HG03521 (cell line): ENCODE data around the gene DLX6.

Experiments
- ATAC-seq: cut with Tn5 transposase; IDR thresholded peaks from one replicate; pipeline ENCODE4 v1.9.1; 2021; ENCODE audit warnings: mild to moderate bottlenecking, moderate library complexity; ENCODE audit not compliant: unreplicated experiment

DLX6 gene

DNA sequence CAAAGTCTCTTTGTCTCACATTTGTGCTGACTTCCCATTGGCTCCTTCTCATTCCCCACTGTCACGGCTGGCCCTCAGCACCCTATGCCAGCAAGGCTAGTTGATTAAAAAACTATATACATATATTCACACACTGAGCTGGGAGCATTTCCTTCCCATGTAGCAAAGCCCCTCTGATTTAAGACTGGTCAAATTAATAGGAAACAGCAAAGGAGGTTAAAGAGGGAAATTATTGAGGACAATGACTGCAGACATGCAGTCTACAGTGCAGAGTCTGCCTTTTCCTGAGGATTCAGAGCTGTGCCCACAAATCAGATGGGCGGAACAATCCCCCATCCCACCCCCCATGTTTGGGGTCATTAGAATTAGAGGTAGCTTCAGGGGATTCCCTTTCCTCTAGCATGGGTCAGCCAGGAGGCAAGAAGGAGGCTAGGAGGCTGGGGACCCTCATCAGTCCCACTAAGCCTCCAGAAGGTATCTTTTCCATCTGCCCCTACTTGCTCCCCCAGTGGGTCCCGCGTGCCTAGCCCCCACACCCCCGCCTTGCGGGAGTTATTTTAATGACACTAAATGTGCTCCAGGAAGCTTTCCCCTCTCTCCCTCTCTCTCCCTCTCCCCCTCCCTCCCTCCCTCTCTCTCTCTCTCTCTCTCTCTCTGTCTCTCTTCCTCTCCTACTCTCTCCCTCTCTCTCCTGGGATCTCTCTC, 9.8 kb upstream of the DLX6 start:
- ATAC-seq, result no peak

DNA sequence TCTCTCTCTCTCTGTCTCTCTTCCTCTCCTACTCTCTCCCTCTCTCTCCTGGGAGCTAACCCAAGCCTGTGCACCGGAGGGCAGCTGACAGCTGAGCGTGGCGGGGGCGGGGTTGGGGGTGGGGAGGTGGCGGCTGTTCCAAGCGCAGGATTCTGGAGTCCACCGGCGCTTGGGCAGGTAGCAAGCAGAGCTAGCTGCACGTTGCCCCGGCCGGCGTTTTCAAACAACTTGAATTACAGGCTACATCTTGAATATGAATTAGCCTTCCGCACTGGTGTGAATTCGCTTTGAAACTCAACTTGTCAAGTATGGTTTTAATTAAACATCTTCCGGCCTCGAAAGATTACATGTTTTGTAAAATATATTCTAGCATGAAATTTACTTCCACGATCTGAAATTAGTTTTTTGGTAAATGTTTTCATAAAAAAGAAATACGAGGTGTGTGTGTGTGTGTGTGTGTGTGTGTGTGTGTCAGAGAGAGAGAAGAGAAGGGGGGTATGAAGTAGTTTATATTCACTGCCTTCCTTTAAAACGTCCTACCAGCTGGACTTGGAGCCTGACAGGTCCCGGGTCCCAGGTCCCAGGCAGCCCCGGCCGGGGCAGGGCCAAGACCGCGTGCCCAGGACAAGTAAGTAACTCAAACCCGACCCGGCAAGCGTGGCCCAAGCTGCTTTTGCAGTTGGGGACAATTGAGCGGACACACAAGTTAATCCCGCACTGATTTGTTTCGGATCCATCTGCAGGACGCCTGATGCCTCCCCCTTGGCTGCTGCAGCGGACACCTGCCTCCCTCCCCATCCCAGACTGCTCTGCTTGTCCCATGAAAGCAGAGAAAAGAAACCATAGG, 9.0 kb upstream of the DLX6 start:
- no peak for ATAC-seq

DNA sequence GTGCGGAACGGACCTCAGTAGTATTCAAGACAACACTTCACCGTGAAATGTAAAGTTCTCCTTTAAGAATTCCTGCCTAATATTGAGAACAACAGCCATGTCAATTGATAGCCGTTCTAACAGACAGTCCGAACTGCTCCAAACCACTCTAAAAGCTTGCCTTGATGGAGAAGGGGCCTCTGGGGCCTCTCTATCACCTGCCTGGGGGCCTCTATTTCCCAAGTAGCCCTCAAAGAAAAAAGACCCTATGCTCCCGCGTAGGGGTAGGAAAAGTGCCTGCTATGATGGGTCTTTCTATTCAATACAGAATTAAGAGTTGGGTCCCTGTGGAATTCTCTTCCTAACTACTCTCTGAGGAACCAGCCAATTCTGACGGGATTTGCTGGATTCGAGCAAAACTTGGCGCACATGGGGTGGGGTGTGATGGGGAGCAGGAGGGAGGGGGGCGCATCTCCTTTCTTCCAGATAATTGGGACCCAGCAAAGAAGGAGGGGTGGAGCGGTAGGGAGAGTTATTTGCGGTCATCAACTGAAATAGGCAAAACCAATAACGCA, 8.3 kb upstream of the DLX6 start:
- no peak for ATAC-seq

DNA sequence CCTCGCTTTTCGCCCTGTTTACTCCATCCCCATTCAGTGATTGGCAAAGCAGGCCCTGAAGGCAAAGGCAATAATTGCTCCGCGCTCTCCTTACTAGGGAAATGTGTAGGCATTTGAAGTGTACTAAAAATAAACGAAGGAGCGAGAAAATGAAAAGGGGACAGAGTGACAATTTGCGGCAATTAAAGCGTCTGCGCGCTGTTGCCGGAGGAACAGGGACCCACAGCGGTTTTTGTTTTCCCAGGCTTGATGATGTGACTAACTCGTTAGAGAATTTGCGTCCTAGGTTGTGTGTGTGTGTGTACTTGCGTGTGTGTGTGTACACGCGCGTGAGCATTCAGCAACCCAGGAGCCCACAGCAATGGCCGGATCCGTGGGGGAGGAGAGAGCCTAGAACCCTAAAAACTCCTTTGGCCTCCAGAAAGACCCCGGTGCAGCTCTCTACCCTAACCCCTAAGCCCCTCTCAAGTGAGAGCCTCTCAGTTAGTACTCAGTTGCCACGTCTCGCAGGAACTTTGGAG, 7.8 kb upstream of the DLX6 start:
- ATAC-seq, result no peak

DNA sequence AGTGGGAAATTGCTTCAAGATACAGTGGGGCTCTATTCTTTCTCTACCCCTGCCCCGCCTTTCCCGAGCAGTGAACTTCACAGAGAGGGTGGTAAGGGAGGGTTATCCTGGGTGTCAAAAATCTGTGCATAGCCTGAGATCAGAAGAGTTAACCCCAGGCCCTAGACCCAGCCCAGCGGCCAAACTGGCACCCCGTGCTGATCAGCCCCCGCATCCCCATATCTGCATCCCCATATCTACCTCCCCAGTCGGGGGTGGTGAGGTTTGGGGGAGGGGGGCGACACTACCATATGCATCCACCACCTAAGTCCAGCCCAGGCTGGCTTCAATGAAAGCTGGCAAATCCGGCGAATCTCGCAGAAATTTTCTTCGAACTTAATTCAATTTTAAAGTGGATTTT, 7.0 kb upstream of the DLX6 start:
- ATAC-seq, result no peak

DNA sequence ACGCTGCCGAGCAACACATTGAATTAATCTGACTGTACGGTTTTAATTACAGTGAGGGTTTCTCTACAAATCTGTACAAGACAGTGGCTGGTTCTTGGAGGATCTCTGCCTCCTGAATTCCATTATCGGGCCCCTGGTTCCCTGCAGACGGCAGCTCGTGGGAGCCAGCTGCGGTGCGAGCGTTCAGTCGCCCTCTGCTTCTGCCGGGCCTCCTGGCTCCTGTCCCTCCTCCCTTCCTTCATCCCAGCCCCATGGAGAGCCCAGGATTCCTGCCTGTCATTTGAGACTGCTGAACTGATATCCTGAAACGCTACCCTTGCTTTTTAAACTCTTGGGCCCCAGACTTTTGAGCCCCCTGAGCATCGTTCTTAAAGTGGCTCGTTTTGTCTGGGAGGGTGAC, 6.6 kb upstream of the DLX6 start:
- no peak for ATAC-seq

DNA sequence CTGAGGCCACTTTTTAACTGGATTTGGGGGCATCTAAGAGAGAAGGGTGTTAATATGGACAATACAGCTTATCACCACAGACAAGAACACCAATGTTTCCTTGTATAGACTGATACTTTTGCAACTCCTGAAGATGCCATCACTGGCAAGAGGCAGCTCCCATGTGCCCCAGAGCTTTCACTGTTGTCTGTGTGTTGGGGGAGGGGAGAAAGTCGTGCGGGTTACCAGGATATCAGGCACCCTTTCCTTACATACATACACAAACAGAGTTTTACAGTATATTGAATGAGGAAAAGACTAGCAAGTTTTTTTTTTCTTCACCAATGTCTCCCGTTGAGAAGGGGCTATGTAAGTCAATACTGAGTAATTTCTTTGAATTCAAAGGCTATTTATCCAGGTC, 4.1 kb upstream of the DLX6 start:
- ATAC-seq, result no peak

DNA sequence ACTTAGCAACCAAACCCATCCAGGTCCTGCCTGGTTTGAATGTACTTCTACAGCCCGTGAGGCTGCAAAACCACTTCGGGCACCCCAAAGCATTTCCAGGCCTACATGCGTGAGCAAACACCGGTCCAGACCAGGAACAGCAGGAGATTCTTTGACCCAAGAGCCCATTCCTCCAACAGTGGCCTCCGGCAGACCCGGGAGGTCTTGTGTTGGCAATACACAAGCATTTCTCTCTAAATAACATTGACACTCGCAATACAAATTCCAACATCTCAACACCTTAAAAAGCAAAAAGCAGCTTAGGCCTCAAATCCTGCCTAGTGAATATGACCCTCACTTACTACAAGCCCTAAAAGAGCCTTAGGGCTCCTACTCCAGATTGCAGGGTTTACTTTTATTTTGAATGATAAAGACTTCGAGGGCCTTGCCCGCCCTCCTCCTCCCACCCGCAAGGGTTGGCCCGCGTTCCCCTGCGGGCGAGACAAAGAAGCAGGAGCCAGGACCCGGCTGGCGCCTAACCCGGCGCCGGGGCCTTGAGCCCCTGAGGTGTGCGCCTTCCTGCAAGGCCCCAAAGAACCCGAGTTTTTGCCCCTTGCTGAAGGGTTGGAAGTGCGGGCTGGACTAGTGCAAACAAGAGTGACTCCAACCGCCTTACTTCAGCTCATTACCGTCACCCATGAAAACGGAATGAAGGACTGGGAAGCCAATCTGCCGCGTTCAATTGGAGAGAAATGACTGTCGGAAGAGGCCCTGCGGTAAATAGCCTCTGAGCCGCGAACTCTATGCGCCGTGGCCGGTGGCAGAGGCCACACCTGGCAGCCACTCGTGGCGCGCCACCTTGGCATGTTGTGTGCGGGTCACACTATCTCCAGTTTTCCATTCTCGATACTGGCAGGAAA, 3.4 kb upstream of the DLX6 start:
- no peak for ATAC-seq

DNA sequence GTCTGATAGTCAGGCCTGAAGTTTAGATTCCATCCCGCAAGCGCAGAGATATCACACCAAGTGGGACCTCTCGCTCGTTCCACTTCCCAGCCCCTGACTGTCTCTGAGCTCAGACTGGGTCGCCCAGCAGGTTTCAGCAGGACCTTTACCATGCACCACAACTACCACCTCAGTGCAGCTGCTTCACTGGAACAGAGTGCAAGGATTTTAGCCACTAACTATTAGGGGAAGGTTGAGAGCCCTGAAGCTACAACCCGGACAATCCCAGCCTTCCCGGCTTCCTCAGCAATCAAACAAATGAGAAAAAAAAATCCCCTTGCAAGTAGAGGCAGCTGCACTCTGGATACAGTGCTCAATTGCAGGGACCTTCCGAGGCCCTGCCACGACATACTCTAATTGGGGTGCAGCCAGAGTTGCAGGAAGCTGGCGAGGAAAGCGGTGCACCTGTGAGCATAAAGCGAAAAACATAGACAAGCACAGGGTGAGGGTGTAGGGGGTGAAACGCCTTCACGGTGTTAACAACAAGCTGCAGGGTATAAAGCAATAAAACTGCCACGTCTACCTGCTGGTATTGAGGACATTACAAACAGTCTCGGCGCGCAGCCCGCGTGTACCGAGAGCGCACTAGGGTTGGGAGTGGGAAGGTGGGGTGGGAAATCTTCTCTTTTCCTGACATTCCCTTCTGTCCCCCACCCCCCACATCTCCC, 2.6 kb upstream of the DLX6 start:
- ATAC-seq, result no peak

DNA sequence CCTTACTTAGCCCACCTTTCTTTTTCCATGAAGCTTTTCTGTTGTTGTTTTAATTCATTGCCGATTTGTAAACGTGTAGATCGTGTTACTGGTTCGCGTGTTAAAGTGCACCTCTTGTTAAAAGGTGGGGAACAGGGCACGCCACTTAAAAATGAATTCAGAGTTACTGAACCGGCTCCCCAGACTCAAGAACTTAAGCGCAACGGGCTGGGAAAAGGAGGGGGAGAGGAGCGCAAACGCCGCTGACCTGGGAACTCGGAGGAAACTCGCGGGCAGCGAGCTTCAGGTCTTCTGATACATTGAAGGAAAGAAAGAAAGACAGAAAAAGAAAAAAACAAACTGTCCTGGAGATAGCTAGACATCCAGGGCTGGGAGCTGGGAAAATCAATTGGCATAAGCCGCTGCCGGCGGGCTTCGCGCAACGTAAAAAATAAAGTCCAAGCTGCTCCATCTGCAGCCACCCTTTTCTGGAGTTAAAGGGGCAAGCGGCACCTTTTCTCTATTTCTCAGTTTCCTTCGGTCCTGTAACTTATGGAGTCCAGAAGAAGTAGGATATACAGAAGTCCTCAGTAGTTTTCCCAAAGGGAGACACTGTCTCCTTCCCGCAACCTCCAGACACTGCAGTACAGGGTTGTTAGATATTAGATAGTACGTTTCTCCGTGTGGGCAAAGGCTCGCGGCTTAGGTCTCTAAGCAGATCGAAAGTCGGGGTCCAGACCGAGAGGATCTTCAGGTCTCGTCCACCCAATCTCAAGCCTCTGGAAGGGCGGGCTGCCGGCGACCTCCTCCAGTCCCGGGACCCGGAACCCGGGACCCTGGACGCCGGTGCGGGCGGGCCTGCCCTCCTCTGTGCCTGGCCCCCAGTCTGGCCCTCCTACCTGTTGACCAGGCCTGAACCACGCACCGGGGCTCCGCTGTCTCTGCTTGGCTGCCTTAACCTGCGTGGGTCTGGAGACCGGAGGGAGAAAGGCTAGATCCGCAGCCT, 1.8 kb upstream of the DLX6 start:
- ATAC-seq, result no peak

DNA sequence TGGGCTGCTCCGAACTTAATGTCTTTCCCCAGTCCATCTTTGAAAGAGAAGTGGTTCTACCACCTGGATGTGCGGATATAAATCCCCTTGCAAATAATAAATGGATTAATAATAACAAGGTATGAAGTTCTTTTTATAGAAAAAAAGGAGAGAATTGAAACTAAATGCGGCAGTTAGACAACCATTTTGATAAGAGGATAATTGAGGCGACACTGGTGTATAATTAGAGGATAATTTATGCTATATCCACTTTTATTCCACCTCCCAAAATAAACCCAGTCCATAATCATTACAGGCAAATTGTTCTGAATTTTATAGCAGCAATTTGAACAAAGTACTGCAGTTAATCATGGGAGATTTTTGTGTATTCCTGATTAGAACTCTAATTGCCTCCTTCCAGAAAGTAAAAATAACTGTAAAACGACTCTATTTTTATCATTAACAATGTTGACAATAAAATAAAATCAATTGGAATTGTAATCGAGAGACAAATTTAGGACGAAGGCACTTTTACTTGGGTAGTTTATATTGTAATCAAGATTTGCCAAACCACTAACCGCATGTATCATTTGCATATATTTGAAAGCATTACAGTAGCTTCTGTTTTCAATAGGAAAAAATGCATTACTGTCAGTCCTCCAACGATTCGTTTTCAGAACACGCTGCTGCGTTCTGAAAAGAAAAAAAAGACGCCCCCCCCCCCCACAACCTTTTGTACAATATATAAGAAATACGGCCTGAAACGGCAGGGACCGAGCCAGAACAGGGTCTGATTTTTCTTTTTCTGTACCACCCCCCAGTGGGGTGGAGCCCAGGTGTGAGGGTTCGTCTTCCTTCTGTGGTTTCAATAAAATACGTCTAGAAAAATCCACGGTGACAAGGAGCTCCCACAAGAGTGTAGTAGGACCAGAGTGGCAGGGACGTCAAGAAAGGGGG, 838 bp upstream of the DLX6 start:
- no peak for ATAC-seq

DNA sequence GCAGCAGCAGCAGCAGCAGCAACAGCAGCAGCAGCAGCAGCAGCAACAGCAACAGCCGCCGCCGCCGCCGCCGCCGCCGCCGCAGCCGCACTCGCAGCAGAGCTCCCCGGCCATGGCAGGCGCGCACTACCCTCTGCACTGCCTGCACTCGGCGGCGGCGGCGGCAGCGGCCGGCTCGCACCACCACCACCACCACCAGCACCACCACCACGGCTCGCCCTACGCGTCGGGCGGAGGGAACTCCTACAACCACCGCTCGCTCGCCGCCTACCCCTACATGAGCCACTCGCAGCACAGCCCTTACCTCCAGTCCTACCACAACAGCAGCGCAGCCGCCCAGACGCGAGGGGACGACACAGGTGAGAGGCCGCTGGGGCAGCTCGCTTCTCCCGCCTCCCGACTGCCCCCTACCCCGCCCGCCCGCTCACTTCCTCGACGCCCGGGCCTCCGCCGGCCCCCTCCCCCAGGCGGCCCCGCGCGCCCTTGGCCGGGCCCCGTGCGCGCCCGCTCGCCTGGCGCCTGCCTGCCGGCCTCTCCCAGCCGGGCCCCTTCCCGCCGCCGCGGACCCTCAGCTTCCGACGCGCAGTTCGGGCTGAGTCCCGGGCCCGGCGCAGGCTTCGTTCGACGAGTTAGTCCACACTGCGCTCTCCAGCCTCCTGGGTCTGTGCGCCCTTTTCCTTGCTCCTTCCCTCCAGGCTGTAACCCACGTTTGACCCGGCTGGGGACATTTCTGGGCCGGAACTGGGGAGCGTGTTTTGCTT, 882 bp downstream of the DLX6 start:
- ATAC-seq, result peak; percentile 64

DNA sequence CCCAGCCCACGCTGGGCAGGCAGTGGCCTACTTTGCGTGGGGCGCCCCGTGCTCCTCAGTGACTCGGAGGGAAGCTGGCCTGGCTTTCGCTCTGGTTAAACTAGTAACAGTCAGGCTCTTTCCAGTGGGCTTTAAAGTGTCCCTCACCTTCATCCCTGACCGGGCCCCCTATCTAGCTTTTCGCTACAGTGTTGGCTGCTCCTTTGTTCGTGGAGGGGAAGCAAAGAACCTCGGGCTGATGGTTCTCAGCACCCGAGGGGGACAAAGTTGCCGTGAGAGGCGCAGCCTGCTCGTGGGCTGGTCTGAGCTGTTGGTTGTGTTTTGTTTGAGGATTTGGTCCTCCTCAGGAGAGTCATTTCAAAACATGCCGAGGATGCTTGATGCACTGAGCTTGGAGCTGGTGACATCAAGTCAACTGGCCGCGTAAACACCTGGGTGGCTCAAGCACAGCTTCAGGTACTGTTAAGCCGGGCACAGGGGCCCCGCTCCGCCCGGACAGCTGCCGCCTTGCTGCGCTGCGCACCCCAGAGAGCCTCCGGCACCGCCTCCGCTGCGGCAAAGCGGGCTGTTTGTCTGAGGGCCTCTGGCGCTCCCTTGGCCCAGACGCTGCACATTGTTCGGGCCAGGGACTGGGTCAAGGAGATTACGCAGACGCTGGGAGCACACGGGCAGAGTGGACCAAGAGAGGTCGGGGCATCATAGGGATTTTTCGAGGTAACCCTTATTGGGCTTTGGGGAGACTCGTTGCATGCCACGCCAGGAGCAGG, 1.6 kb downstream of the DLX6 start:
- ATAC-seq, result no peak

DNA sequence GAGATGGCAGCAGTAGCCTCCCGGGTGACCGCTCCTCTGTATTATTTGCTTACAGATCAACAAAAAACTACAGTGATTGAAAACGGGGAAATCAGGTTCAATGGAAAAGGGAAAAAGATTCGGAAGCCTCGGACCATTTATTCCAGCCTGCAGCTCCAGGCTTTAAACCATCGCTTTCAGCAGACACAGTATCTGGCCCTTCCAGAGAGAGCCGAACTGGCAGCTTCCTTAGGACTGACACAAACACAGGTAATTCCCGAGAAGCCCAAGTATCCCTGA, 2.2 kb downstream of the DLX6 start:
- no peak for ATAC-seq

DNA sequence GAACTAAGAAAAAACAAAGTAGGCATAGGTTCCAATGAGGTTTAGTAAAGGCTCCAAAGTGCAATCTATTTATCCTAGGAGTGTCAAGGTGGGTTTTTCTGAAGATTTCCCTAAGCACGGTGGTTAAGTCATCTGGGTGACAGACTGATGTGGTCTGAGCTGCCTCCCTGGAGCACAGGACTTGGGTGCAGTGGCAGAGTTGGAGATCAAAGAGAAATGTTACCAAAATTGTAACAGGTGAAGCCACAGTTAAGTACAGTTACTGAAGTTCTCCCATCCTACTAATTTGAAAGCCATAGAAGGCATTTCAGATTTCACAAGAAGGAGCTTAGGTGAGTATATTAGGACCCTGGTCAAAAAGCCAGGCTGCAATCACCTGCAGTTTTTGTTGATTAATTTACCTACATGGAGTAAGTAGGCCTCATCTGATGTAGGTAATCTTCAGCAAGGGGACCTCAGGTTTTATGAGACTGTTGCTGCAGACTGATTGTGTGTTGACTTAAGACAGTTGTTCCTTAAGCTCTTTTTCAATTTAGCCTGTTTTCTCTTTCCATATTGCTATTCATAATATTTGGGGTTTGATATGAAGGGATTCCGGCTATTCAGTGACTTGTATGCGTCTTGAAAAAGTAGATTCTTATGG, 3.0 kb downstream of the DLX6 start:
- ATAC-seq, result no peak
